HUDEP-2 (cell line): ENCODE results near the gene MOB1A.
"Not testable (repeated sequence)": the region's sequence is repeated elsewhere in the genome, so short reads cannot be mapped to it uniquely, and the experiment has no call there.

Source experiments
- DNase-seq, 76 experiments: peaks; one replicate each; lab custom pipeline; 2025; ENCODE audit not compliant: unreplicated experiment in 76 of 76; lab: John Stamatoyannopoulos, UW

MOB1A gene

GRCh38 chr2:74199275-74199701 is 20.6 kb upstream of the MOB1A start:
- DNase-seq, result peak in 1 of 76 experiments; percentile 9

- peak in 75 of 76 experiments; percentile 35 to 99 (median 94) for DNase-seq
These were observed 20.0 kb upstream of the MOB1A start, which contains the start of gene MTHFD2 for GRCh38 chr2:74198461-74199274. Gene MTHFD2 (plus strand): TSS chr2:74198615. CDS start chr2:74198642, 27 bp downstream.

- peak in 16 of 76 experiments; percentile 73 to 97 (median 94) for DNase-seq
These were observed 19.4 kb upstream of the MOB1A start for GRCh38 chr2:74198023-74198460.

- peak in 6 of 76 experiments; percentile 7 to 30 (median 14) for DNase-seq
These were observed 18.4 kb upstream of the MOB1A start for GRCh38 chr2:74197049-74197448.

GRCh38 chr2:74194799-74195198 is 16.1 kb upstream of the MOB1A start:
- DNase-seq, result no peak

- no peak for DNase-seq
These were observed 13.1 kb upstream of the MOB1A start for GRCh38 chr2:74191596-74192380.

- no peak for DNase-seq
These were observed 10.0 kb upstream of the MOB1A start for GRCh38 chr2:74188696-74189095.

- DNase-seq, result no peak
These were observed 9.4 kb upstream of the MOB1A start for GRCh38 chr2:74188018-74188601.

GRCh38 chr2:74186706-74187105 is 8.0 kb upstream of the MOB1A start:
- DNase-seq, result not testable (repeated sequence)

GRCh38 chr2:74186038-74186437 is 7.4 kb upstream of the MOB1A start:
- DNase-seq, result peak in 69 of 76 experiments; percentile 8 to 84 (median 56)

GRCh38 chr2:74183878-74184277 is 5.2 kb upstream of the MOB1A start:
- no peak for DNase-seq

- DNase-seq, result peak in 62 of 76 experiments; percentile 8 to 73 (median 36)
These were observed 3.1 kb upstream of the MOB1A start for GRCh38 chr2:74181739-74182138.

GRCh38 chr2:74179063-74179865 is 585 bp upstream of the MOB1A start:
- DNase-seq, result no peak

GRCh38 chr2:74177696-74178095 is 983 bp downstream of the MOB1A start:
- no peak for DNase-seq

GRCh38 chr2:74174909-74175308 is 3.8 kb downstream of the MOB1A start:
- no peak for DNase-seq

- no peak for DNase-seq
These were observed 9.9 kb downstream of the MOB1A start for GRCh38 chr2:74168739-74169138.

- no peak for DNase-seq
These were observed 13.9 kb downstream of the MOB1A start for GRCh38 chr2:74164761-74165160.

- no peak for DNase-seq
These were observed 15.7 kb downstream of the MOB1A start for GRCh38 chr2:74162951-74163350.

GRCh38 chr2:74155830-74156229 is 22.8 kb downstream of the MOB1A start:
- peak in 3 of 76 experiments; percentile 6 to 40 (median 12) for DNase-seq

- DNase-seq, result no peak
These were observed 25.7 kb downstream of the MOB1A start for GRCh38 chr2:74152954-74153353.
